ENCODE data around the gene NUP54. TPM values are rescaled to one million over a fixed set of nuclear protein-coding genes. Genes with fewer than 3 reads are reported as not detected.

Gene NUP54
- total RNA-seq, 1 donor from 2014 or later: 61.2 TPM

GRCh38 chr4:76074468-76074867, 73.7 kb downstream of the NUP54 start, which contains the start of gene ART3:
Gene ART3, plus strand, starts transcription at chr4:76074709. Its CDS starts 1,181 bp downstream, at chr4:76075890.
- DNase-seq (ENCODE audit: low read depth, low spot score): no peak

- no peak for DNase-seq (ENCODE audit: low read depth, low spot score)
Measured at GRCh38 chr4:76072760-76073159, 75.4 kb downstream of the NUP54 start.

- peak; percentile 39 for DNase-seq (ENCODE audit: low read depth, low spot score)
Measured at GRCh38 chr4:76067652-76068286, 80.4 kb downstream of the NUP54 start.

- no peak for DNase-seq (ENCODE audit: low read depth, low spot score)
Measured at GRCh38 chr4:76066546-76066945, 81.7 kb downstream of the NUP54 start.

Other genes starting within 250 kb of the NUP54 start
- not detected in 2 replicates for gene PPEF2, start 245.9 kb downstream of the NUP54 start, total RNA-seq
- 20.1 and 23.2 TPM in 2 replicates for gene NAAA, start 207.4 kb downstream of the NUP54 start, total RNA-seq
- gene SDAD1, start 157.5 kb downstream of the NUP54 start, total RNA-seq: 24.4 and 26.3 TPM in 2 replicates
- not detected in 2 replicates for gene CXCL9, start 140.9 kb downstream of the NUP54 start, total RNA-seq
- 0.28 and 0.33 TPM in 2 replicates for gene CXCL10, start 124.9 kb downstream of the NUP54 start, total RNA-seq
- 1.9 and 2.6 TPM in 2 replicates for gene CXCL11, start 112.3 kb downstream of the NUP54 start, total RNA-seq
- gene ART3, start 73.7 kb downstream of the NUP54 start, total RNA-seq: 0.07 TPM in 1 of 2 replicates, not detected in the other
- gene SCARB2, start 65.4 kb upstream of the NUP54 start, total RNA-seq: 171 and 193 TPM in 2 replicates
- gene FAM47E, start 103.3 kb upstream of the NUP54 start, total RNA-seq: under 0.01 and 0.33 TPM in 2 replicates
- 2.6 TPM in 2 replicates for gene STBD1, start 158.3 kb upstream of the NUP54 start, total RNA-seq

Measured in pulmonary artery endothelial cell (primary cell).